ENCODE data around the gene ARMH4. TPM values are rescaled to one million over a fixed set of nuclear protein-coding genes. Genes with fewer than 3 reads are reported as not detected.

ARMH4 gene
- polyA plus RNA-seq, 3 donors, result 0.07 TPM; not detected in 2

DNA sequence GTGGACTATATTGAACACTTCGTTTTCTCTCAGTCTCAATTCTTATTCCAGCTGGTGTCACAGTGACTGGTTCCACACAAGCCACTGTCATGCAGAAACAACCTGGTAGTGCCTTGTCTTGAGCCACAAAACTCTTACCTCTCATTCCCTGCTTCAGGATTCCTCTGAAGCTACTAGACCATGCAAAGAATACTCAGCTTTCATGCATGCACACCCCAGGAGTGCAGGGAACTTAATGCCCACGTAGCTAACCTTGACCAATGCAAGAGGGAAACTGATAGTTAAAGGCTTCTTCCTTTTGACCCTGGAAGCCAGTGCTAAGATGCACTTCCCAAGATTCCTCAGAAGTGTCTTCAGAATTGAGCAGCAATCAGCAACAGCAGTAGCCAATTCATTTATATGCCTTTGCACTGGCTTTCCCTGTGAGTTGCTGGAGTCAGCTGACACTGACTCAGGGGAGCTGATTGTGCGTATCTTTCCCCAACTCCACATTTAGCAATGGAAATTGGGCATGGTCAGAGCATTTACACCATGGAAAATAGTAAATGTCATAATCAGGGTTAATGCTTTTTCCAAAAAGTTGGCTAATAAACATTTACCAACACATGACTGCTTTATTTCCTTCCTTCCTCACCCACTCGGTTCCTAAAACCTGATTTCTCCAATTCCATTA is 172.5 kb downstream of the ARMH4 start:
- intact Hi-C loops (cut with micrococcal nuclease), result no loop called here
- H3K4me3 Mint-ChIP-seq, result no peak overlapping the region
- H3K4me1 ChIP-seq (ENCODE audit: control insufficient read depth in 1 of 2, insufficient read depth in 2 of 2, low read length in 2 of 2), result no peaks in the 10 kb centered on the region
- no peaks in the 10 kb centered on the region for H3K4me1 Mint-ChIP-seq
- no peak for DNase-seq
- peaks cover 0 to 13% (median 0%) of the 10 kb centered on the region in 7 donors for H3K9me3 Mint-ChIP-seq
- no peaks in the 10 kb centered on the region for H3K9me3 ChIP-seq (replicated peaks in 1 of 2; ENCODE audit: control insufficient read depth in 1 of 2, insufficient read depth in 1 of 2, low read length in 2 of 2)
- H3K27me3 Mint-ChIP-seq (ENCODE audit: low read depth in 3 of 3), result peaks cover 0 to 3% (median 2%) of the 10 kb centered on the region in 3 donors
- H2AFZ ChIP-seq (ENCODE audit: insufficient read depth, low read depth, low read length, poor library complexity, severe bottlenecking), result no peak overlapping the region
- no peak overlapping the region for H3K9ac ChIP-seq (ENCODE audit: insufficient read depth, low read length, poor library complexity, severe bottlenecking)
- H3K27ac ChIP-seq (ENCODE audit: low read depth in 1 of 2, low read length in 2 of 2), result no peak overlapping the region
- WGBS (ENCODE audit: insufficient coverage), result 77% methylated on average over 1 of the region's 4 CpGs
- H3K4me2 ChIP-seq (replicated peaks; ENCODE audit: extremely low read depth, low read length, poor library complexity, severe bottlenecking), result no peak overlapping the region
- H3K79me2 ChIP-seq (ENCODE audit: insufficient read depth, low read length), result no peaks in the 10 kb centered on the region
- no peaks in the 10 kb centered on the region for H3K36me3 Mint-ChIP-seq
- no peaks in the 10 kb centered on the region for H3K36me3 ChIP-seq (replicated peaks in 1 of 2; ENCODE audit: control insufficient read depth in 1 of 2, insufficient read depth in 2 of 2, low read length in 2 of 2)
- no peak for TF ChIP-seq CTCF (IDR thresholded peaks at IDR 0.05)
- no peak overlapping the region for H3K4me3 ChIP-seq (replicated peaks in 1 of 3; ENCODE audit: low read depth in 2 of 3, low read length in 3 of 3)
- no peaks in the 10 kb centered on the region for H4K20me1 ChIP-seq (ENCODE audit: insufficient read depth, low read length)
- no peak overlapping the region for H3K27ac Mint-ChIP-seq
- H3K27me3 ChIP-seq (ENCODE audit: control insufficient read depth in 2 of 2, insufficient read depth in 2 of 2, low read length in 2 of 2), result no peaks in the 10 kb centered on the region

GRCh38 chr14:57976701-57977100 is 175.3 kb downstream of the ARMH4 start:
- peaks cover 0 to 8% (median 0%) of the 10 kb centered on the region in 7 donors for H3K9me3 Mint-ChIP-seq
- no peaks in the 10 kb centered on the region for H3K4me1 Mint-ChIP-seq
- DNase-seq, result no peak
- Histone ChIP-seq H3K9ac (ENCODE audit: insufficient read depth, low read length, poor library complexity, severe bottlenecking) (no peak overlapping the region), H4K20me1 (ENCODE audit: insufficient read depth, low read length) (no peaks in the 10 kb centered on the region), H3K79me2 (ENCODE audit: insufficient read depth, low read length) (no peaks in the 10 kb centered on the region), H3K4me2 (replicated peaks; ENCODE audit: extremely low read depth, low read length, poor library complexity, severe bottlenecking) (no peak overlapping the region), H3K36me3 (replicated peaks in 1 of 2; ENCODE audit: control insufficient read depth in 1 of 2, insufficient read depth in 2 of 2, low read length in 2 of 2) (no peaks in the 10 kb centered on the region), H2AFZ (ENCODE audit: insufficient read depth, low read depth, low read length, poor library complexity, severe bottlenecking) (no peak overlapping the region), H3K4me1 (ENCODE audit: control insufficient read depth in 1 of 2, insufficient read depth in 2 of 2, low read length in 2 of 2) (no peaks in the 10 kb centered on the region), H3K9me3 (replicated peaks in 1 of 2; ENCODE audit: control insufficient read depth in 1 of 2, insufficient read depth in 1 of 2, low read length in 2 of 2) (no peaks in the 10 kb centered on the region), H3K27ac (ENCODE audit: low read depth in 1 of 2, low read length in 2 of 2) (no peak overlapping the region), H3K4me3 (replicated peaks in 1 of 3; ENCODE audit: low read depth in 2 of 3, low read length in 3 of 3) (no peak overlapping the region), H3K27me3 (ENCODE audit: control insufficient read depth in 2 of 2, insufficient read depth in 2 of 2, low read length in 2 of 2) (no peaks in the 10 kb centered on the region)
- H3K36me3 Mint-ChIP-seq, result no peaks in the 10 kb centered on the region
- intact Hi-C loops (cut with micrococcal nuclease), result no loop called here
- H3K27me3 Mint-ChIP-seq (ENCODE audit: low read depth in 3 of 3), result peaks cover 0 to 2% (median 0%) of the 10 kb centered on the region in 3 donors
- TF ChIP-seq CTCF (IDR thresholded peaks at IDR 0.05), result no peak
- H3K4me3 Mint-ChIP-seq, result no peak overlapping the region
- no peak overlapping the region for H3K27ac Mint-ChIP-seq

Data from CD14-positive monocyte (primary cell).